Measurements from ENCODE around the gene MAGI2.

DNA sequence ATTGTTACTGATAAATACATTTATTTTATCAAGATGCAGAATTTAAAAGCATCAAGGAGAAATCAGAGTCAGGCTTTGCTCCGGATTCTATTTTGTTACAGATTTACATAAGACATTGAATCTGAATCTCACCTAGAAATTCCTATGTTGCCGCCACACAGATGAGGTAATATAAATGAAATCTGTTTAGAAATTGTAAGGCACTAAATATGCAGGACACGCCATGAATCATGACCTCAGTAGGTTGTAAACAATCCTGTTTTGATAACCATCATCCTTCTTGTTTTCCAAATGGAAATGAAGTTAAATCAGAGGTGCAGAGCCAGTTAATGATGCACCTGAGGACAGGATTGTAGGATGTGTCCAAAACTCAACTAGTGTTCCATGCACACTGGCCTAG lies 778.0 kb downstream of the MAGI2 start:
- TF ChIP-seq, protein P1, sequence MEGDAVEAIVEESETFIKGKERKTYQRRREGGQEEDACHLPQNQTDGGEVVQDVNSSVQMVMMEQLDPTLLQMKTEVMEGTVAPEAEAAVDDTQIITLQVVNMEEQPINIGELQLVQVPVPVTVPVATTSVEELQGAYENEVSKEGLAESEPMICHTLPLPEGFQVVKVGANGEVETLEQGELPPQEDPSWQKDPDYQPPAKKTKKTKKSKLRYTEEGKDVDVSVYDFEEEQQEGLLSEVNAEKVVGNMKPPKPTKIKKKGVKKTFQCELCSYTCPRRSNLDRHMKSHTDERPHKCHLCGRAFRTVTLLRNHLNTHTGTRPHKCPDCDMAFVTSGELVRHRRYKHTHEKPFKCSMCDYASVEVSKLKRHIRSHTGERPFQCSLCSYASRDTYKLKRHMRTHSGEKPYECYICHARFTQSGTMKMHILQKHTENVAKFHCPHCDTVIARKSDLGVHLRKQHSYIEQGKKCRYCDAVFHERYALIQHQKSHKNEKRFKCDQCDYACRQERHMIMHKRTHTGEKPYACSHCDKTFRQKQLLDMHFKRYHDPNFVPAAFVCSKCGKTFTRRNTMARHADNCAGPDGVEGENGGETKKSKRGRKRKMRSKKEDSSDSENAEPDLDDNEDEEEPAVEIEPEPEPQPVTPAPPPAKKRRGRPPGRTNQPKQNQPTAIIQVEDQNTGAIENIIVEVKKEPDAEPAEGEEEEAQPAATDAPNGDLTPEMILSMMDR (IDR thresholded peaks at IDR 0.05; ENCODE audit: insufficient read depth, low read depth, low read length) = no peak
- no peak for TF ChIP-seq EZH2 (IDR thresholded peaks at IDR 0.05; ENCODE audit: insufficient read depth, low read length)

Data from astrocyte (in vitro differentiated cells and primary cell).